Stomach (tissue), 4 donors: ENCODE measurements around the gene TAL1.

Experiments
- CTCF ChIP-seq, 7 experiments: fragments of 450-650 bp in 4 of 7; fragments of 200-600 bp in 3 of 7; sonication (generic) in 3 of 7; IDR thresholded peaks; one replicate each; pipeline ENCODE4 v1.5.1; 2016 to 2019; ENCODE audit warnings: antibody characterized with exemption in 7 of 7, control low read depth in 2 of 7, mild to moderate bottlenecking in 1 of 7
- EP300 ChIP-seq: sonication (generic); formaldehyde crosslinking; IDR thresholded peaks from one replicate; pipeline ENCODE4 v1.6.1; 2017; ENCODE audit warnings: antibody characterized with exemption
- POLR2A ChIP-seq, 4 donors: fragments of 450-650 bp; IDR thresholded peaks; one replicate each; pipeline ENCODE4 v1.6.1; 2016; ENCODE audit warnings: antibody characterized with exemption in 4 of 4, control low read depth in 2 of 4, mild to moderate bottlenecking in 1 of 4, moderate library complexity in 1 of 4
- POLR2AphosphoS5 ChIP-seq, 3 donors: sonication (generic); formaldehyde crosslinking; IDR thresholded peaks; one replicate each; pipeline ENCODE4 v1.6.1; 2016; ENCODE audit warnings: antibody characterized with exemption in 3 of 3

GRCh38 chr1:47186267-47187185 lies 45.5 kb downstream of the TAL1 start:
- no peak for TF ChIP-seq CTCF (IDR thresholded peaks at IDR 0.05)
- TF ChIP-seq POLR2A (IDR thresholded peaks at IDR 0.05), result no peak
- TF ChIP-seq POLR2AphosphoS5 (IDR thresholded peaks at IDR 0.05), result no peak
- no peak for TF ChIP-seq EP300
